H1 (cell line): ENCODE data around the gene FOXO1. TPM values are rescaled to one million over a fixed set of nuclear protein-coding genes. Genes with fewer than 3 reads are reported as not detected.
A peak's percentile ranks its signal among the peaks of the same experiment; 100 is the strongest.

Experiments used
- CTCF ChIA-PET: fragments of 300-600 bp; sonication (Branson Sonifier 250); formaldehyde crosslinking; loops from one replicate; lab custom pipeline; 2021; ENCODE audit not compliant: partially characterized antibody; lab: Charles Lee
- POLR2A ChIA-PET: fragments of 300-600 bp; sonication (Branson Sonifier 250); formaldehyde crosslinking; loops from one replicate; lab custom pipeline; 2021; ENCODE audit warnings: inconsistent platforms; ENCODE audit not compliant: partially characterized antibody; lab: Charles Lee
- DNase-seq, 2 experiments: peaks; one replicate each; pipeline versions ENCODE4 v3.0.0 to v3.0.0-alpha.2; 2010 to 2022; ENCODE audit warnings: low spot score in 2 of 2, low read depth in 1 of 2, mixed read lengths in 1 of 2
- FAIRE-seq: peaks from 2 replicates; lab custom pipeline; 2011; peaks lifted over from hg19 to GRCh38; lab: Jason Lieb, UNC
- H2AFZ ChIP-seq: 2 replicates; pipeline ENCODE4 v1.8.1; 2012; ENCODE audit warnings: low read length, inconsistent platforms
- H2AK5ac ChIP-seq: 2 replicates; pipeline ENCODE4 v1.6.1; 2013; ENCODE audit warnings: low read depth, low read length
- H2BK120ac ChIP-seq: replicated peaks from 2 replicates; pipeline ENCODE3; 2013; ENCODE audit warnings: low read depth, low read length, inconsistent platforms
- H2BK12ac ChIP-seq: 2 replicates; pipeline ENCODE4 v1.6.1; 2013; ENCODE audit warnings: low read depth, low read length
- H2BK15ac ChIP-seq: 2 replicates; pipeline ENCODE4 v1.6.1; 2013; ENCODE audit warnings: low read length
- H2BK20ac ChIP-seq: 2 replicates; pipeline ENCODE4 v1.6.1; 2013; ENCODE audit warnings: low read length
- H2BK5ac ChIP-seq: 2 replicates; pipeline ENCODE4 v1.6.1; 2013; ENCODE audit warnings: low read depth, low read length
- H3K14ac ChIP-seq: 2 replicates; pipeline ENCODE4 v1.6.1; 2013; ENCODE audit warnings: inconsistent platforms; ENCODE audit not compliant: insufficient read length
- H3K18ac ChIP-seq: 2 replicates; pipeline ENCODE4 v1.6.1; 2013; ENCODE audit warnings: low read length; ENCODE audit errors: extremely low read depth
- H3K23ac ChIP-seq: 2 replicates; pipeline ENCODE4 v1.6.1; 2013; ENCODE audit warnings: inconsistent platforms; ENCODE audit not compliant: insufficient read length
- H3K23me2 ChIP-seq: 2 replicates; pipeline ENCODE4 v1.6.1; 2013; ENCODE audit warnings: low read depth, low read length
- H3K27ac ChIP-seq: 2 replicates; pipeline ENCODE4 v1.6.1; 2011; ENCODE audit warnings: low read depth, low read length, inconsistent platforms
- H3K27me3 ChIP-seq, 4 experiments: replicated peaks in 1 of 4; 1 replicate in 1 of 4; 2 replicates in 3 of 4; pipeline versions ENCODE4 v1.6.1 to v1.8.1; 2011 to 2013; ENCODE audit warnings: low read length in 3 of 4, mild to moderate bottlenecking in 3 of 4, inconsistent platforms in 2 of 4, mixed read lengths in 2 of 4, moderate library complexity in 1 of 4; ENCODE audit not compliant: control insufficient read depth in 3 of 4, insufficient read depth in 3 of 4; ENCODE audit errors: extremely low read depth in 1 of 4
- H3K36me3 ChIP-seq, 4 experiments: 2 replicates each; pipeline versions ENCODE4 v1.6.1 to v1.8.1; 2011 to 2013; ENCODE audit warnings: mild to moderate bottlenecking in 4 of 4, low read length in 3 of 4, moderate library complexity in 2 of 4, control low read depth in 1 of 4, inconsistent platforms in 1 of 4; ENCODE audit not compliant: insufficient read depth in 4 of 4, control insufficient read depth in 2 of 4
- H3K4ac ChIP-seq: replicated peaks from 2 replicates; pipeline ENCODE3; 2013; ENCODE audit warnings: low read length, low read depth, mixed read lengths, inconsistent platforms; ENCODE audit not compliant: insufficient read length
- H3K4me1 ChIP-seq, 4 experiments: replicated peaks in 1 of 4; 1 replicate in 1 of 4; 2 replicates in 3 of 4; pipeline versions ENCODE4 v1.6.1 to v1.8.1; 2011 to 2013; ENCODE audit warnings: low read length in 3 of 4, inconsistent platforms in 2 of 4, mixed read lengths in 1 of 4; ENCODE audit not compliant: insufficient read depth in 4 of 4, control insufficient read depth in 3 of 4
- H3K4me2 ChIP-seq, 2 experiments: 2 replicates each; pipeline versions ENCODE4 v1.6.1 to v1.8.1; 2011 to 2013; ENCODE audit warnings: low read depth in 2 of 2, low read length in 2 of 2, control low read depth in 1 of 2, inconsistent platforms in 1 of 2, mild to moderate bottlenecking in 1 of 2; ENCODE audit not compliant: insufficient read depth in 1 of 2
- H3K4me3 ChIP-seq, 4 experiments: fragments of 200-600, 300-600 bp in 1 of 4; sonication (generic), shearing (Covaris generic), sonication (Bioruptor Twin) in 1 of 4; 2 replicates each; pipeline versions ENCODE4 v1.5.1 to v1.8.1; 2011 to 2016; ENCODE audit warnings: low read length in 4 of 4, low read depth in 3 of 4, control low read depth in 2 of 4, inconsistent platforms in 2 of 4, mild to moderate bottlenecking in 2 of 4, mixed read lengths in 1 of 4, moderate library complexity in 1 of 4; ENCODE audit not compliant: insufficient read depth in 2 of 4; ENCODE audit errors: extremely low read depth in 1 of 4
- H3K56ac ChIP-seq: replicated peaks from 2 replicates; pipeline ENCODE3; 2013; ENCODE audit warnings: low read depth, mild to moderate bottlenecking, mixed read lengths, low read length, inconsistent platforms; ENCODE audit not compliant: insufficient read length
- H3K79me1 ChIP-seq: 2 replicates; pipeline ENCODE4 v1.6.1; 2013; ENCODE audit warnings: low read depth, low read length, control low read depth
- H3K79me2 ChIP-seq, 2 experiments: 2 replicates each; pipeline versions ENCODE4 v1.6.1 to v1.8.1; 2012 to 2013; ENCODE audit warnings: low read length in 2 of 2, mild to moderate bottlenecking in 2 of 2, inconsistent platforms in 1 of 2; ENCODE audit not compliant: insufficient read depth in 2 of 2, control insufficient read depth in 1 of 2
- H3K9ac ChIP-seq, 4 experiments: replicated peaks in 1 of 4; 1 replicate in 1 of 4; 2 replicates in 3 of 4; pipeline versions ENCODE4 v1.6.1 to v1.8.1; 2011 to 2013; ENCODE audit warnings: low read depth in 3 of 4, low read length in 3 of 4, control low read depth in 2 of 4, mild to moderate bottlenecking in 2 of 4, moderate library complexity in 2 of 4, inconsistent platforms in 1 of 4; ENCODE audit errors: extremely low read depth in 1 of 4
- H3K9me3 ChIP-seq, 2 experiments: 2 replicates each; pipeline versions ENCODE4 v1.6.1 to v1.8.1; 2012 to 2013; ENCODE audit warnings: mild to moderate bottlenecking in 2 of 2, moderate library complexity in 2 of 2, control low read depth in 1 of 2, inconsistent platforms in 1 of 2, low read depth in 1 of 2, low read length in 1 of 2, mixed read lengths in 1 of 2; ENCODE audit not compliant: insufficient read depth in 2 of 2
- H4K20me1 ChIP-seq, 2 experiments: replicated peaks in 1 of 2; 2 replicates each; pipeline versions ENCODE3 to v1.8.1; 2011 to 2013; ENCODE audit warnings: inconsistent platforms in 2 of 2, low read length in 2 of 2, mild to moderate bottlenecking in 1 of 2; ENCODE audit not compliant: insufficient read depth in 2 of 2, control insufficient read depth in 1 of 2
- H4K5ac ChIP-seq: 2 replicates; pipeline ENCODE4 v1.6.1; 2013; ENCODE audit warnings: low read length, low read depth, mixed read lengths, inconsistent platforms; ENCODE audit not compliant: insufficient read length
- H4K8ac ChIP-seq: 2 replicates; pipeline ENCODE4 v1.8.0; 2013; ENCODE audit warnings: mild to moderate bottlenecking, moderate library complexity, low read length, inconsistent platforms; ENCODE audit not compliant: insufficient read depth; ENCODE audit errors: extremely low read depth
- H4K91ac ChIP-seq: replicated peaks from 2 replicates; pipeline ENCODE3; 2013; ENCODE audit warnings: low read length, mixed read lengths, inconsistent platforms; ENCODE audit not compliant: insufficient read length
- ASH2L ChIP-seq: fragments of 200-600, 300-600 bp; sonication (generic); IDR thresholded peaks from one replicate; pipeline ENCODE4 v1.7.1; 2017; ENCODE audit warnings: low read length
- CREB1 ChIP-seq: IDR thresholded peaks from 2 replicates; pipeline ENCODE4 v1.6.1; 2012; ENCODE audit warnings: inconsistent platforms
- EP300 ChIP-seq, 2 experiments: IDR thresholded peaks; 1 replicate in 1 of 2; 2 replicates in 1 of 2; pipeline ENCODE4 v1.6.1; 2011 to 2012; ENCODE audit warnings: low read depth in 2 of 2, low read length in 2 of 2, mild to moderate bottlenecking in 2 of 2, borderline replicate concordance in 1 of 2, inconsistent platforms in 1 of 2, moderate library complexity in 1 of 2
- KDM1A ChIP-seq: fragments of 200-600, 300-600 bp; sonication (generic); IDR thresholded peaks from 2 replicates; pipeline ENCODE4 v1.7.1; 2016; ENCODE audit warnings: mild to moderate bottlenecking, low read length, borderline replicate concordance
- NANOG ChIP-seq: IDR thresholded peaks from 2 replicates; pipeline ENCODE4 v1.6.1; 2011; ENCODE audit warnings: low read length, low read depth, mild to moderate bottlenecking, inconsistent platforms; ENCODE audit not compliant: insufficient read depth, poor library complexity, severe bottlenecking
- RFX5 ChIP-seq: IDR thresholded peaks from 2 replicates; pipeline ENCODE4 v1.6.1; 2011; ENCODE audit warnings: low read depth, low read length, improper control_type of control experiment, borderline replicate concordance
- TEAD4 ChIP-seq: IDR thresholded peaks from 2 replicates; pipeline ENCODE4 v1.6.1; 2012; ENCODE audit warnings: low read depth, low read length, inconsistent platforms, mixed read lengths
- YY1 ChIP-seq: IDR thresholded peaks from 2 replicates; pipeline ENCODE4 v1.6.1; 2011; ENCODE audit warnings: low read depth, mild to moderate bottlenecking, low read length
- WGBS, 2 experiments: shearing (Covaris generic) in 1 of 2; methylation state at CpG; one replicate each; pipeline versions ENCODE4 v1.1.6 to v1.1.7; 2013 to 2015; ENCODE audit warnings: low lambda C conversion rate in 2 of 2, mixed read lengths in 2 of 2, inconsistent platforms in 1 of 2, low coverage in 1 of 2, missing lambda C conversion rate in 1 of 2; ENCODE audit not compliant: insufficient replicate concordance in 2 of 2, insufficient coverage in 1 of 2, insufficient read length in 1 of 2; ENCODE audit errors: extremely low coverage in 1 of 2, missing lambda C conversion rate in 1 of 2; 5-methylcytosine and 5-hydroxymethylcytosine counted together
- polyA plus RNA-seq, 7 experiments: library from polyadenylated mRNA; depleted of rRNA in 3 of 7; stranded (reverse) in 5 of 7; unstranded in 2 of 7; fragments of >200 nt in 5 of 7; fragments of 200-250 nt in 2 of 7; gene quantifications; 1 replicate in 5 of 7; 2 replicates in 1 of 7; 4 replicates in 1 of 7; pipeline versions ENCODE4 v1.2.1 to v1.2.3, GENCODE V29; 2011 to 2013; ENCODE audit warnings: missing spikeins in 2 of 7, mixed read lengths in 2 of 7
- total RNA-seq: library from RNA; stranded (reverse); fragmentation: NEBNext Ultra II Directional; extraction: Animal tissue kit (Norgen Biotek cat#: 25700); gene quantifications from 2 replicates; pipeline ENCODE4 v1.2.1, GENCODE V29; 2021
- TF ChIP-seq, protein P1 (sequence below): IDR thresholded peaks from 2 replicates; pipeline ENCODE4 v1.6.1; 2012; ENCODE audit warnings: low read length, inconsistent platforms

The FOXO1 gene
- total and polyA plus RNA-seq, 2 of the 8 experiments (the other 6 are each of a cell fraction or from before 2014, with no cell fraction given) = 35.3 to 56.9 TPM

DNA sequence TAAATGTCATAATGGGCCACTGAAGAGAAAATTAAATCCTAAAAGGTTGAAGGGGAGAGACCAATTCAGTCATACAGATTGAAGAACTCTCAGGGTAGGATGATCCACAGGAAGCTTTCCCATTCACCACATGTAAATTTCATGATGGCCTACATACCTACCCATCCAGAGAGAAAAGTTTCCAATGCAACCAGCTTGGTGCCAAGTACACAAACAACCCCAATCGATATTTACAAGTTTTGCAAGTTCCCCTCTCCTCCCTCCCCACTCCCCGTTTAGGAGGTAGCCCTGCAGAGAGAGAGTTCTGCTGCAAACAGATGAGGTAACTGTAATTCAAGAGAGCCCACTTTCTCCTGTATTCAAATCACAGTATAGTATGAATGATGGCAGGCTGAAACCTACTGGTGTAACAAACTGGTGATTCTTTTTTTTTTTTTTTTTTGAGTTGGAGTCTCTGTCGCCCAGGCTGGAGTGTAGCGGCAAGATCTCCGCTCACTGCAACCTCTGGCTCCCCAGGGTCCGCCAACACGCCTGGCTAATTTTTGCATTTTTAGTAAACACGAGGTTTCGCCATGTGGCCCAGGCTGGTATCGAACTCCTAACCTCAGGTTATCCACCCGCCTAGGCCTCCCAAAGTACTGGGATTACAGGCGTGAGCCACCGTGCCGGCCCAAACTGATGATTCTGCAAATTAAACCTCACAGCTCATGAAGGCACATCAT, 14.4 kb downstream of the FOXO1 start:
- ChIA-PET POLR2A (interaction anchor here (0.9 to 1.6 kb wide), 5 partner anchors 9 to 55 kb away, joined by 3 to 6 read pairs (median 4); no protein-coding TSS in a partner anchor), CTCF (interaction anchor here (0.6 to 1.2 kb wide), 4 partner anchors 16 to 1067 kb away, joined by 3 to 5 read pairs (median 5); no protein-coding TSS in a partner anchor)
- H3K27ac ChIP-seq = peak overlapping the region; percentile 77
- no peak overlapping the region for H3K4ac ChIP-seq
- H2BK20ac ChIP-seq = no peak overlapping the region
- H3K9ac ChIP-seq = peak overlapping the region in 2 of 4 experiments; percentile 25 to 52; a peak in 3 of 7 replicates
- peak overlapping the region in 1 of 4 experiments; percentile 48; a peak in 2 of 8 replicates for H3K4me3 ChIP-seq
- H3K9me3 ChIP-seq = no peaks in the 10 kb centered on the region
- no peak overlapping the region for H3K23ac ChIP-seq
- peaks cover 5% of the 10 kb centered on the region; the same call in 1 of the 2 replicates for H3K79me1 ChIP-seq
- H3K36me3 ChIP-seq = peaks cover 0 to under 1% (median 0%) of the 10 kb centered on the region in 4 experiments; a peak in 1 of 8 replicates
- peak; percentile 64 to 66 for DNase-seq
- H2BK15ac ChIP-seq = no peak overlapping the region
- H3K14ac ChIP-seq = no peak overlapping the region
- peak overlapping the region; percentile 32 for H3K18ac ChIP-seq
- peaks cover 3 to 4% of the 10 kb centered on the region in 2 experiments for H4K20me1 ChIP-seq
- H2AK5ac ChIP-seq = no peak overlapping the region
- no peak overlapping the region for H2AFZ ChIP-seq
- H3K27me3 ChIP-seq = no peaks in the 10 kb centered on the region
- no peak overlapping the region for H2BK120ac ChIP-seq
- H2BK12ac ChIP-seq = 0 out of 2 replicates have a peak overlapping the region, but pooled peaks have one; percentile 27
- H3K23me2 ChIP-seq = no peaks in the 10 kb centered on the region
- peak; percentile 82 for FAIRE-seq
- 8% methylated on average over 14 of the region's 14 CpGs; no CpG with 5 or more reads in 1 of the 2 experiments for WGBS, 2 experiments
- H4K5ac ChIP-seq = no peak overlapping the region
- H3K79me2 ChIP-seq = peaks cover 29 to 99% of the 10 kb centered on the region in 2 experiments
- H4K8ac ChIP-seq = 0 out of 2 replicates have a peak overlapping the region, but pooled peaks have one; percentile 43
- no peak overlapping the region for H3K56ac ChIP-seq
- peak overlapping the region; percentile 47; the same call in 1 of the 2 replicates for H2BK5ac ChIP-seq
- H3K4me2 ChIP-seq = peak overlapping the region; percentile 28 to 69
- H3K4me1 ChIP-seq = peaks cover 11 to 32% (median 28%) of the 10 kb centered on the region in 4 experiments
- no peak overlapping the region for H4K91ac ChIP-seq
- TF ChIP-seq CREB1 (0 out of 2 replicates have a peak, but pooled peaks have one; percentile 5), EP300 (IDR thresholded peaks at IDR 0.05; ENCODE audit: borderline replicate concordance in 1 of 2, low read depth in 2 of 2, low read length in 2 of 2) (peak in 1 of 2 experiments; percentile 77; a peak in 1 of 3 replicates), ASH2L (peak; percentile 78), TEAD4 (peak; percentile 75), RFX5 (no peak), KDM1A (peak; percentile 72; the same call in 1 of the 2 replicates), YY1 (peak; percentile 4; the same call in 1 of the 2 replicates), NANOG (peak; percentile 94)
- TF ChIP-seq, protein P1, sequence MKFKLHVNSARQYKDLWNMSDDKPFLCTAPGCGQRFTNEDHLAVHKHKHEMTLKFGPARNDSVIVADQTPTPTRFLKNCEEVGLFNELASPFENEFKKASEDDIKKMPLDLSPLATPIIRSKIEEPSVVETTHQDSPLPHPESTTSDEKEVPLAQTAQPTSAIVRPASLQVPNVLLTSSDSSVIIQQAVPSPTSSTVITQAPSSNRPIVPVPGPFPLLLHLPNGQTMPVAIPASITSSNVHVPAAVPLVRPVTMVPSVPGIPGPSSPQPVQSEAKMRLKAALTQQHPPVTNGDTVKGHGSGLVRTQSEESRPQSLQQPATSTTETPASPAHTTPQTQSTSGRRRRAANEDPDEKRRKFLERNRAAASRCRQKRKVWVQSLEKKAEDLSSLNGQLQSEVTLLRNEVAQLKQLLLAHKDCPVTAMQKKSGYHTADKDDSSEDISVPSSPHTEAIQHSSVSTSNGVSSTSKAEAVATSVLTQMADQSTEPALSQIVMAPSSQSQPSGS = peak; percentile 91
